Ovary (tissue), 3 donors: ENCODE results near the gene SLC30A7.

Experiments used
- POLR2A ChIP-seq: fragments of 450-650 bp; IDR thresholded peaks from one replicate; pipeline ENCODE4 v1.6.1; 2017; ENCODE audit warnings: antibody characterized with exemption, mild to moderate bottlenecking, moderate library complexity
- TF ChIP-seq, protein P1 (sequence below), 3 donors: fragments of 450-650 bp in 2 of 3; fragments of 200-600 bp in 1 of 3; IDR thresholded peaks; one replicate each; pipeline versions ENCODE4 v1.5.1 to v1.8.0; 2016 to 2022; ENCODE audit warnings: antibody characterized with exemption in 3 of 3, mild to moderate bottlenecking in 1 of 3
- donor health status: DM: no; HTN: no; CAD: no.

GRCh38 chr1:100953960-100954730 lies 58.3 kb downstream of the SLC30A7 start:
- no peak for TF ChIP-seq POLR2A
- TF ChIP-seq, protein P1, sequence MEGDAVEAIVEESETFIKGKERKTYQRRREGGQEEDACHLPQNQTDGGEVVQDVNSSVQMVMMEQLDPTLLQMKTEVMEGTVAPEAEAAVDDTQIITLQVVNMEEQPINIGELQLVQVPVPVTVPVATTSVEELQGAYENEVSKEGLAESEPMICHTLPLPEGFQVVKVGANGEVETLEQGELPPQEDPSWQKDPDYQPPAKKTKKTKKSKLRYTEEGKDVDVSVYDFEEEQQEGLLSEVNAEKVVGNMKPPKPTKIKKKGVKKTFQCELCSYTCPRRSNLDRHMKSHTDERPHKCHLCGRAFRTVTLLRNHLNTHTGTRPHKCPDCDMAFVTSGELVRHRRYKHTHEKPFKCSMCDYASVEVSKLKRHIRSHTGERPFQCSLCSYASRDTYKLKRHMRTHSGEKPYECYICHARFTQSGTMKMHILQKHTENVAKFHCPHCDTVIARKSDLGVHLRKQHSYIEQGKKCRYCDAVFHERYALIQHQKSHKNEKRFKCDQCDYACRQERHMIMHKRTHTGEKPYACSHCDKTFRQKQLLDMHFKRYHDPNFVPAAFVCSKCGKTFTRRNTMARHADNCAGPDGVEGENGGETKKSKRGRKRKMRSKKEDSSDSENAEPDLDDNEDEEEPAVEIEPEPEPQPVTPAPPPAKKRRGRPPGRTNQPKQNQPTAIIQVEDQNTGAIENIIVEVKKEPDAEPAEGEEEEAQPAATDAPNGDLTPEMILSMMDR (IDR thresholded peaks at IDR 0.05), result no peak
